Ovary (tissue), 9 donors: ENCODE results near the gene SORL1. TPM values are rescaled to one million over a fixed set of nuclear protein-coding genes. Genes with fewer than 3 reads are reported as not detected.

Source experiments
- DNase-seq, 5 donors: peaks; one replicate each; pipeline ENCODE4 v3.0.0-alpha.2; 2019 to 2020
- H3K27ac ChIP-seq, 2 donors: fragments of 200-600 bp; one replicate each; pipeline versions ENCODE4 v1.5.1 to v1.8.0; 2019 to 2022
- H3K27me3 ChIP-seq: fragments of 200-600 bp; one replicate; pipeline ENCODE4 v1.8.0; 2022
- H3K36me3 ChIP-seq: fragments of 200-600 bp; sonication (generic); one replicate; pipeline ENCODE4 v1.5.1; 2019
- H3K4me1 ChIP-seq: one replicate; pipeline ENCODE4 v1.8.1; 2013; ENCODE audit warnings: mild to moderate bottlenecking, moderate library complexity; ENCODE audit not compliant: insufficient read depth
- H3K4me3 ChIP-seq: fragments of 200-600 bp; sonication (generic); one replicate; pipeline ENCODE4 v1.5.1; 2017
- H3K9me3 ChIP-seq, 2 donors: fragments of 200-600 bp in 1 of 2; sonication (generic) in 1 of 2; one replicate each; pipeline versions ENCODE4 v1.5.1 to v1.8.1; 2013 to 2019; ENCODE audit warnings: mild to moderate bottlenecking in 1 of 2, moderate library complexity in 1 of 2
- CTCF ChIP-seq, 3 donors: fragments of 450-650 bp in 2 of 3; fragments of 200-600 bp in 1 of 3; IDR thresholded peaks; one replicate each; pipeline versions ENCODE4 v1.5.1 to v1.8.0; 2016 to 2022; ENCODE audit warnings: antibody characterized with exemption in 3 of 3, mild to moderate bottlenecking in 1 of 3
- EP300 ChIP-seq: sonication (generic); formaldehyde crosslinking; IDR thresholded peaks from one replicate; pipeline ENCODE4 v1.6.1; 2017; ENCODE audit warnings: antibody characterized with exemption
- POLR2A ChIP-seq: fragments of 450-650 bp; IDR thresholded peaks from one replicate; pipeline ENCODE4 v1.6.1; 2017; ENCODE audit warnings: antibody characterized with exemption, mild to moderate bottlenecking, moderate library complexity
- WGBS, 3 donors: extraction: QIAGEN DNeasy Blood & Tissue Kit in 1 of 3; methylation state at CpG; one replicate each; pipeline versions ENCODE4 v1.1.5 to v1.1.7; 2013 to 2017; 5-methylcytosine and 5-hydroxymethylcytosine counted together
- intact Hi-C, 4 donors: fragments of 100-400 bp; cut with DNase I; formaldehyde crosslinking; loops; one replicate each; pipeline versions ENCODE4 v1.11.0 to v1.15.1; 2022 to 2023
- polyA plus RNA-seq, 2 donors: library from polyadenylated mRNA; stranded (reverse); fragments of 200-250 nt in 1 of 2; fragments of 350-450 nt in 1 of 2; fragmentation: Illumina TruSeq in 1 of 2; extraction: RNeasy Lipid Tissue Mini Kit (QIAGEN cat#74804) in 1 of 2; gene quantifications; one replicate each; pipeline ENCODE4 v1.2.3, GENCODE V29; 2013 to 2014
- total RNA-seq, 7 donors: library from RNA; depleted of rRNA in 2 of 7; stranded (reverse); fragments of >200 nt in 2 of 7; fragmentation: NEBNext Ultra II Directional in 3 of 7; extraction: Animal tissue kit (Norgen Biotek cat#: 25700) in 3 of 7; gene quantifications; one replicate each; pipeline versions ENCODE4 v1.1.0 to v1.2.4, GENCODE V29; 2016 to 2023
- donor health status: DM: no; HTN: no; CAD: no; lungs with moderate emphysema.
- donor health status: DM: no; HTN: no; CAD: no.
- donor health status: Bipolar disorder and iron deficiency.
- donor health status: DM: yes; HTN: yes; CAD: no.
- donor health status: DM: no; HTN: no; CAD: no.
- donor health status: DM: yes; HTN: yes; CAD: no.

Gene SORL1
- total and polyA plus RNA-seq, 9 donors, result 2.9 to 64.5 (median 23.4) TPM

DNA sequence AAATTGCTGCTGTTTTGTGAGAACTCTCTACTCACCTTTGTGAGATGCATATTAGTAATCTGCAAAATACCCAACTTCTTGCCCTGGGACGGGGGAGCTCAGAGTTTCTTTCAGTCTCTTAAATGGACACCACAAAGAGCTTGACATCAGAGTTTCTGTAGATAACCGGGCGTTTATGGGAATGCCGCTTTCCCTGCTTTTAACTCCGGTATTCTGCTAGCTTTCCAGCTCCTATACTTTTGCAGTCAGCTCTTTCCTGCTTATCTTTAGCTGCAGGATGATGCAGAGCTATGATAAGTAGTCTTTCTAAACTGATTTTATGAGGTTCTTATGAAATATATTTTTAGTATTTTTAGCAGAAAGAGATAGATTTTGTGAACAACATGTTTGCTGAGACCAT, 155.2 kb downstream of the SORL1 start:
- Histone ChIP-seq H3K27me3 (no peaks in the 10 kb centered on the region), H3K4me3 (no peak overlapping the region), H3K27ac (no peak overlapping the region), H3K36me3 (no peaks in the 10 kb centered on the region), H3K9me3 (no peaks in the 10 kb centered on the region), H3K4me1 (no peaks in the 10 kb centered on the region)
- TF ChIP-seq EP300 (no peak), POLR2A (no peak), CTCF (IDR thresholded peaks at IDR 0.05) (no peak)
- 89 to 93% (median 93%) methylated on average over 5 of the region's 5 CpGs for WGBS, 3 donors
- DNase-seq, result no peak
- intact Hi-C loops, result no loop called here

GRCh38 chr11:121608545-121609098, 156.5 kb downstream of the SORL1 start:
- no peak for DNase-seq
- H3K9me3 ChIP-seq, result no peaks in the 10 kb centered on the region
- no peak overlapping the region for H3K4me3 ChIP-seq
- H3K27me3 ChIP-seq, result no peaks in the 10 kb centered on the region
- intact Hi-C loops, result no loop called here
- no peaks in the 10 kb centered on the region for H3K36me3 ChIP-seq
- TF ChIP-seq EP300 (no peak), CTCF (IDR thresholded peaks at IDR 0.05) (no peak), POLR2A (no peak)
- 93 to 96% (median 94%) methylated on average over 9 of the region's 9 CpGs for WGBS, 3 donors
- no peaks in the 10 kb centered on the region for H3K4me1 ChIP-seq
- H3K27ac ChIP-seq, result no peak overlapping the region

GRCh38 chr11:121610706-121611105, 158.6 kb downstream of the SORL1 start:
- WGBS, 3 donors, result 82 to 88% (median 87%) methylated on average over 6 of the region's 6 CpGs
- no peaks in the 10 kb centered on the region for H3K36me3 ChIP-seq
- H3K9me3 ChIP-seq, result no peaks in the 10 kb centered on the region
- no peak overlapping the region for H3K4me3 ChIP-seq
- H3K27ac ChIP-seq, result no peak overlapping the region
- H3K4me1 ChIP-seq, result no peaks in the 10 kb centered on the region
- TF ChIP-seq POLR2A, result no peak
- no peak for TF ChIP-seq EP300
- no peak for TF ChIP-seq CTCF (IDR thresholded peaks at IDR 0.05)
- intact Hi-C loops, result no loop called here
- H3K27me3 ChIP-seq, result no peaks in the 10 kb centered on the region
- no peak for DNase-seq

- intact Hi-C loops, result no loop called here
- 84 to 92% (median 86%) methylated on average over 6 of the region's 6 CpGs for WGBS, 3 donors
- TF ChIP-seq CTCF (IDR thresholded peaks at IDR 0.05) (no peak), EP300 (no peak), POLR2A (no peak)
These were observed 159.1 kb downstream of the SORL1 start for GRCh38 chr11:121611242-121611641.

More at GRCh38 chr11:121611242-121611641, 159.1 kb downstream of the SORL1 start:
- Histone ChIP-seq H3K9me3 (no peaks in the 10 kb centered on the region), H3K36me3 (no peaks in the 10 kb centered on the region), H3K27me3 (no peaks in the 10 kb centered on the region), H3K4me1 (no peaks in the 10 kb centered on the region), H3K4me3 (no peak overlapping the region), H3K27ac (no peak overlapping the region)
- DNase-seq, result no peak
